PFSK-1 (cell line): ENCODE results near the gene CUL5.

Experiments used
- FOXP2 ChIP-seq: optimal IDR thresholded peaks from 2 replicates; pipeline ENCODE3; 2011; ENCODE audit warnings: borderline replicate concordance, control low read depth, inconsistent platforms; ENCODE audit not compliant: insufficient read depth; ENCODE audit errors: extremely low read length, extremely low read depth
- POLR2AphosphoS5 ChIP-seq: IDR thresholded peaks from 2 replicates; pipeline ENCODE4 v1.6.1; 2012; ENCODE audit warnings: low read depth, mild to moderate bottlenecking, control low read depth, low read length, moderate library complexity
- REST ChIP-seq, 2 experiments: IDR thresholded peaks; 2 replicates each; pipeline versions ENCODE4 v1.6.1 to v1.8.0; 2011 to 2012; ENCODE audit warnings: low read depth in 2 of 2, low read length in 2 of 2, control low read depth in 1 of 2, inconsistent platforms in 1 of 2, mild to moderate bottlenecking in 1 of 2, moderate library complexity in 1 of 2; ENCODE audit not compliant: insufficient read depth in 1 of 2
- SIN3A ChIP-seq: IDR thresholded peaks from 2 replicates; pipeline ENCODE4 v1.6.1; 2012; ENCODE audit warnings: mild to moderate bottlenecking, low read length, moderate library complexity, borderline replicate concordance; ENCODE audit not compliant: insufficient read depth
- TAF1 ChIP-seq: IDR thresholded peaks from 2 replicates; pipeline ENCODE4 v1.6.1; 2012; ENCODE audit warnings: low read length, control low read depth, borderline replicate concordance; ENCODE audit not compliant: insufficient read depth

CUL5 gene

GRCh38 chr11:108084811-108085210 is 76.1 kb downstream of the CUL5 start:
- TF ChIP-seq FOXP2: no peak
- TF ChIP-seq SIN3A: no peak
- TF ChIP-seq REST (IDR thresholded peaks at IDR 0.05; ENCODE audit: insufficient read depth in 1 of 2, low read depth in 2 of 2, low read length in 2 of 2): no peak
- TF ChIP-seq POLR2AphosphoS5: no peak
- no peak for TF ChIP-seq TAF1

GRCh38 chr11:108085672-108086071 is 77.0 kb downstream of the CUL5 start:
- TF ChIP-seq REST (IDR thresholded peaks at IDR 0.05; ENCODE audit: insufficient read depth in 1 of 2, low read depth in 2 of 2, low read length in 2 of 2): no peak
- TF ChIP-seq TAF1: no peak
- no peak for TF ChIP-seq SIN3A
- no peak for TF ChIP-seq POLR2AphosphoS5
- no peak for TF ChIP-seq FOXP2

GRCh38 chr11:108092134-108092533 is 83.4 kb downstream of the CUL5 start:
- no peak for TF ChIP-seq SIN3A
- no peak for TF ChIP-seq TAF1
- no peak for TF ChIP-seq REST (IDR thresholded peaks at IDR 0.05; ENCODE audit: insufficient read depth in 1 of 2, low read depth in 2 of 2, low read length in 2 of 2)
- TF ChIP-seq FOXP2: no peak
- no peak for TF ChIP-seq POLR2AphosphoS5

- no peak for TF ChIP-seq POLR2AphosphoS5
- TF ChIP-seq FOXP2: no peak
- no peak for TF ChIP-seq SIN3A
- no peak for TF ChIP-seq REST (IDR thresholded peaks at IDR 0.05; ENCODE audit: insufficient read depth in 1 of 2, low read depth in 2 of 2, low read length in 2 of 2)
- TF ChIP-seq TAF1: no peak
Measured at GRCh38 chr11:108093128-108093904, 84.6 kb downstream of the CUL5 start.

- TF ChIP-seq POLR2AphosphoS5 (no peak), REST (IDR thresholded peaks at IDR 0.05; ENCODE audit: insufficient read depth in 1 of 2, low read depth in 2 of 2, low read length in 2 of 2) (no peak), SIN3A (no peak), FOXP2 (no peak), TAF1 (no peak)
Measured at GRCh38 chr11:108097179-108097578, 88.5 kb downstream of the CUL5 start.
